Upper lobe of left lung (tissue), 4 donors: ENCODE data around the gene GAB2.

Source experiments
- CTCF ChIP-seq, 6 experiments: fragments of 450-650 bp in 4 of 6; fragments of 200-600 bp in 2 of 6; sonication (generic) in 2 of 6; IDR thresholded peaks; one replicate each; pipeline ENCODE4 v1.5.1; 2016 to 2019; ENCODE audit warnings: antibody characterized with exemption in 6 of 6
- POLR2AphosphoS5 ChIP-seq, 2 donors: sonication (generic); formaldehyde crosslinking; IDR thresholded peaks; one replicate each; pipeline ENCODE4 v1.5.1; 2017; ENCODE audit warnings: antibody characterized with exemption in 2 of 2

DNA sequence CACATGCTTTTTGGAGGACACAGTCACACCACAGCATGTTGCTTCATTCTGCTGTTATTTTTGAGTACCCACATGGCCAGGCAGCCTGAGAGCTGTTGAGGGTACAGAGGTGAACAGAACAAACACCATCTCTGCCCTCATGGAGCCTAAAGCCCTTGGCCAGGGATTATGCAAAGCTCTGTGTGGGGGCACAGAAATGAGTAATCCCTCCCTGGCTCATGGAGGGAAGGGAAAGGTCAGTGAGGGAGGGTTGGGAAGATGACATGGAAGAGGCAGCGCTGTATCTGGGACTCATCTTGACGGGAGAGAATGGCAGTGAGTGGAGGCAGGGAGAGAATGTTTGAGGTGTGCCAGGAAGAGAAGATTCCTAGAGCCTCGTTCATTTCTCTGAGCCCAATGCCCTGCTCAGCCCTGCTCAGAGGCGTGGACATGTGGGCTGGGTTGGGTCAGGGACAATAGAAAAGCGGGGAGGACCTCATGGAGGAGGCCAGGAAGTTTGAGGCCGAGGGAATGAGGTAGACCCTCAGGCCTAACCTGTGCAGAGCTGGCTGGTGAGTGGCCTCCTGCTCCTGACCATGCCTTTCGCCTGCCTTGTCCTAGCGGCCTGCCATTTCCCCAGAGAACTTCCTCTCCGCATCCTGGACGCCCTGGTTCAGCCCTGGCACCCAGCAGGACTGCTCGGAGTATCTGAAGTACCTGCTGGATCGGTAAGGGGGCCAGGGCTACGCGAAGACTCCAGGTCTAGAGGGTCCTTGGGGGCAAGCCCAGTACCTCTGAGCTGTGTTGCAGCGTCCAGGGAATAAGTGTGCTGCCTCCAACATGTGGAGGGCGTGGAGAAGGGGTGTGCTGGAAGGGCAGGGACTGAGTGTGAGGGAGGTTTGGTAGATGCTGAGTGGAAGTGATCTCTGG, 209.1 kb downstream of the GAB2 start:
- no peak for TF ChIP-seq CTCF (IDR thresholded peaks at IDR 0.05)
- no peak for TF ChIP-seq POLR2AphosphoS5 (IDR thresholded peaks at IDR 0.05)
